Hepatic stellate cell (primary cell): ENCODE measurements around the gene ABCC11.

Experiments
- DNase-seq: peaks from one replicate; pipeline ENCODE4 v3.0.0; 2011; ENCODE audit warnings: low spot score

ABCC11 gene

GRCh38 chr16:48161906-48162305 lies 85.4 kb downstream of the ABCC11 start:
- DNase-seq, result no peak

GRCh38 chr16:48160575-48160974 lies 86.8 kb downstream of the ABCC11 start:
- DNase-seq, result no peak

- no peak for DNase-seq
Measured at GRCh38 chr16:48158296-48158695, 89.0 kb downstream of the ABCC11 start.

GRCh38 chr16:48157794-48158193 lies 89.5 kb downstream of the ABCC11 start:
- DNase-seq, result no peak

- DNase-seq, result no peak
Measured at GRCh38 chr16:48157302-48157701, 90.0 kb downstream of the ABCC11 start.

- peak; percentile 75 for DNase-seq
Measured at GRCh38 chr16:48156790-48157209, 90.5 kb downstream of the ABCC11 start.

GRCh38 chr16:48155926-48156789 lies 91.2 kb downstream of the ABCC11 start, which contains the start of gene ABCC12:
Gene ABCC12 (minus strand): TSS chr16:48155993. CDS start chr16:48146424, 9,569 bp downstream.
- DNase-seq, result no peak

GRCh38 chr16:48153774-48154173 lies 93.6 kb downstream of the ABCC11 start:
- DNase-seq, result no peak

GRCh38 chr16:48152226-48152625 lies 95.1 kb downstream of the ABCC11 start:
- no peak for DNase-seq

GRCh38 chr16:48150707-48151106 lies 96.6 kb downstream of the ABCC11 start:
- DNase-seq, result no peak

GRCh38 chr16:48146710-48147109 lies 100.6 kb downstream of the ABCC11 start:
- DNase-seq, result no peak

- DNase-seq, result no peak
Measured at GRCh38 chr16:48146131-48146530, 101.2 kb downstream of the ABCC11 start.

- no peak for DNase-seq
Measured at GRCh38 chr16:48143812-48144368, 103.4 kb downstream of the ABCC11 start.

- DNase-seq, result no peak
Measured at GRCh38 chr16:48140821-48141220, 106.5 kb downstream of the ABCC11 start.

- DNase-seq, result no peak
Measured at GRCh38 chr16:48139517-48139916, 107.8 kb downstream of the ABCC11 start.

GRCh38 chr16:48138543-48138942 lies 108.8 kb downstream of the ABCC11 start:
- no peak for DNase-seq

- no peak for DNase-seq
Measured at GRCh38 chr16:48137822-48138221, 109.5 kb downstream of the ABCC11 start.

GRCh38 chr16:48136547-48137360 lies 110.6 kb downstream of the ABCC11 start:
- no peak for DNase-seq

GRCh38 chr16:48133455-48134211 lies 113.7 kb downstream of the ABCC11 start:
- no peak for DNase-seq

GRCh38 chr16:48132696-48133095 lies 114.6 kb downstream of the ABCC11 start:
- DNase-seq, result no peak

GRCh38 chr16:48131201-48131935 lies 116.0 kb downstream of the ABCC11 start:
- DNase-seq, result no peak
